Small intestine (tissue), 7 donors: Measurements from ENCODE around the gene STOML2. TPM values are rescaled to one million over a fixed set of nuclear protein-coding genes. Genes with fewer than 3 reads are reported as not detected.

Experiments used
- DNase-seq, 2 donors: peaks; one replicate each; pipeline versions ENCODE4 v3.0.0 to v3.0.0-alpha.2; 2013
- FAIRE-seq: peaks from 2 replicates; lab custom pipeline; 2012; peaks lifted over from hg19 to GRCh38; lab: Jason Lieb, UNC
- H3K27ac ChIP-seq, 3 donors: one replicate each; pipeline ENCODE4 v1.5.1; 2013; ENCODE audit warnings: low read length in 2 of 3, mild to moderate bottlenecking in 2 of 3, control low read depth in 1 of 3, inconsistent platforms in 1 of 3, low read depth in 1 of 3, moderate library complexity in 1 of 3
- H3K27me3 ChIP-seq, 3 donors: one replicate each; pipeline ENCODE4 v1.6.1; 2013; ENCODE audit warnings: low read length in 3 of 3, inconsistent platforms in 1 of 3; ENCODE audit not compliant: control insufficient read depth in 3 of 3, insufficient read depth in 3 of 3
- H3K36me3 ChIP-seq, 3 donors: one replicate each; pipeline ENCODE4 v1.6.1; 2013; ENCODE audit warnings: low read length in 3 of 3, inconsistent platforms in 1 of 3, low read depth in 1 of 3, mild to moderate bottlenecking in 1 of 3, moderate library complexity in 1 of 3; ENCODE audit not compliant: control insufficient read depth in 3 of 3, insufficient read depth in 2 of 3
- H3K4me1 ChIP-seq, 3 donors: one replicate each; pipeline ENCODE4 v1.6.1; 2013; ENCODE audit warnings: low read length in 2 of 3, inconsistent platforms in 1 of 3, low read depth in 1 of 3, mild to moderate bottlenecking in 1 of 3, moderate library complexity in 1 of 3; ENCODE audit not compliant: control insufficient read depth in 3 of 3, insufficient read depth in 2 of 3
- H3K4me3 ChIP-seq, 3 donors: one replicate each; pipeline ENCODE4 v1.5.1; 2013; ENCODE audit warnings: low read length in 3 of 3, control low read depth in 1 of 3, inconsistent platforms in 1 of 3, low read depth in 1 of 3, mild to moderate bottlenecking in 1 of 3, moderate library complexity in 1 of 3
- H3K9me3 ChIP-seq, 2 donors: one replicate each; pipeline ENCODE4 v1.6.1; 2013; ENCODE audit warnings: low read depth in 1 of 2, low read length in 1 of 2; ENCODE audit not compliant: control insufficient read depth in 2 of 2, insufficient read depth in 1 of 2
- WGBS, 3 donors: extraction: QIAGEN DNeasy Blood & Tissue Kit; methylation state at CpG; one replicate each; pipeline ENCODE4 v1.1.7; 2013; 5-methylcytosine and 5-hydroxymethylcytosine counted together
- polyA plus RNA-seq, 4 donors: library from polyadenylated mRNA; stranded (reverse) in 3 of 4; unstranded in 1 of 4; fragments of 200-250 nt in 3 of 4; fragments of 120-200 nt in 1 of 4; gene quantifications; one replicate each; pipeline versions ENCODE4 v1.2.1 to v1.2.3, GENCODE V29; 2013
- donor health status: healthy with polysubstance abuse.
- donor health status: control.
- donor health status: control.
- donor health status: Bipolar disorder and iron deficiency.
- donor health status: healthy.

The STOML2 gene
- polyA plus RNA-seq, 4 donors = 123 to 160 (median 129) TPM

DNA sequence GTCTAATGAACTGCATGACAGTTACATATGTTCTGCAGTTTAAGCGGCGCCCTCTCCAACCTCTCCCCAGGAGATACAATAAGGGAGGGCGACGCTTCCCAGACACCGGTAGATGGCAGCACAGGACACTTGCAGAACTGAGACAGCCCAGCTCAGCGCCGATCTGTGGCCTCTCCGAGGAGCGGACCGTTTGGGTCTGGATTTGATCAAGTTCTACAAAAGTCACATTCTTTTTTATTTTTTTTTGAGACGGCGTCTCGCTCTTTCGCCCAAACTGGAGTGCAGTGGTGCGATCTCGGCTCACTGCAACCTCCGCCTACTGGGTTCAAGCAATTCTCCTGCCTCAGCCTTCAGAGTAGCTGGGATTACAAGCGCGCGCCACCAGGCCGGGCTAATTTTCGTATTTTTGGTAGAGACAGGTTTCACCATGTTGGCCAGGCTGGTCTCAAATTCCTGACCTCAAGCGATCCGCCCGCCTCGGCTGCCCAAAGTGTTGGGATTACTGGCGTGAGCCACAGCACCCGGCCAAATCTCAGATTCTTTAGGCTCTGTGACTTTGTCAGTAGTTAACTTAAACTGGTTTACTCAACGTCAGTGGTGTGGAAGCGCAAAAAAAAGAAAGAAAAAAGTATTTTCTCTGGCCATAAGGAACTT, 14.1 kb upstream of the STOML2 start:
- FAIRE-seq (no peak), DNase-seq (peak; percentile 94 to 96)
- peak overlapping the region in 2 of 3 donors; percentile 52 to 73 for H3K4me3 ChIP-seq
- WGBS, 3 donors = 25 to 33% (median 32%) methylated on average over 30 of the region's 30 CpGs
- H3K27ac ChIP-seq = peak overlapping the region in 2 of 3 donors; percentile 86 to 92
- H3K9me3 ChIP-seq = no peaks in the 10 kb centered on the region
- H3K4me1 ChIP-seq = peaks cover 5 to 35% (median 13%) of the 10 kb centered on the region in 3 donors
- no peaks in the 10 kb centered on the region for H3K36me3 ChIP-seq
- no peaks in the 10 kb centered on the region for H3K27me3 ChIP-seq

DNA sequence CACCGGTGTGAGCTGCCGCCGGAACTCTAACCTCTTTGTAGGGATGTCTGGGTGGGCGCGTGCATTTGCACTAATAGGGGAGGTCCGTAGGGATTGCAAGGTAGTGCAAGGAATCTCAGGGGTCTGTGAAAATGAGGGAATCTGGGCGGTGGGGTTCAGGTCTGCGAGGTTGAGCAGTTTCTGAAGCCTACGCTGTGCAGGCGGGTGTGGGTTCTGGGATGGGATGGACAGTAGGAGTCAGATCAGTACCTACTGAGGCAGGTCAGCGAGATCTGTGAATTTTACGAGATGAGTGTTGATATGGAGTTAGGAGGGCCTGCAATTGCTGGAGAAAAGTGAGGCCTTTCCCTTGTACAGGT, 13.6 kb upstream of the STOML2 start:
- FAIRE-seq (no peak), DNase-seq (no peak)
- Histone ChIP-seq H3K4me3 (peak overlapping the region in 2 of 3 donors; percentile 52 to 73), H3K9me3 (no peaks in the 10 kb centered on the region), H3K27ac (peak overlapping the region; percentile 34 to 92 (median 86)), H3K4me1 (peaks cover 7 to 39% (median 15%) of the 10 kb centered on the region in 3 donors), H3K36me3 (no peaks in the 10 kb centered on the region), H3K27me3 (no peaks in the 10 kb centered on the region)
- 0 to 1% (median 1%) methylated on average over 12 of the region's 12 CpGs for WGBS, 3 donors

DNA sequence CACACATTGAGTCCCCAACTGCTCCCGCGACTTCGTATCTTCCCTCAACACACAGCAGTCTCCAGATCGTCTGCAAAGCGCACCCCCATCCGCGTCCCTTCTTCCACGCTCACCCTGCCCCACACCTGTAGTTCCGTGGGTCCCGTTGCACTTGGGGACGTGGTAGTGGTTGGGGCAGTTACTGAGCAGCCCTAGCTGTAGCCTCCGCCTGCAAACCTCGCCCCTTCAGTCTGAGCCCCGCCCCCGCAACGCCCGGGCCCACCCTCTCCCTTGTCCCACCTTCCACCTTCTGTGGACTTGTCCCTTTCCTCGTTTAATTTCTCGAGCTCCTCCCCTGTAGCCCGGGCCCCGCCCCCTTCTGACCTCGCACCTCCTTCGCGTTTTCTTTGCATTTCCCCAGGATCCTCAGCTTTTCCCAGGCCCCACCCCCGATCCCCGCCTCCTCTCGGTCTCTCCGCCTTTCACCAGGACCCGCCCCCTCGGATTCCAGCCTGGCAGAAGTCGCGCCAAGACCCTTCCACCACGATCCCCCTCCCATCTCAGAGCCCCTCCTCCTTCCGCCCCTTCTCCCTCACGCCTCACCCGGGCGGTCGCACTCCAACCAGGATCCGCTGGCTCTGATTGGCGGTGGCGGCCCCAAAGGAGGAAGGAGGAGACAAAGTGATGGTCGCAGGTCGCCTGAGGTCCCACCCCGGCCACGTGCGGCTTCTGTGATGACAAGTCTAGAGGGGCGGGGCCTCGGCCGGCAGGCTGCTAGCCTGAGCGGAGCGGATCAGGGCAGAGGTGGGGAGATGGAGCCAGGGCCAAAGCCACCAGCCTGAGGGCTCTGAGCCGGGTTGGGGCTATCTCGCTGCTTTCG, 13.0 kb upstream of the STOML2 start, which contains the start of gene ATOSB:
Gene ATOSB, minus strand, starts transcription at position 183 of the 859 bp plus-strand sequence. CDS start 7,588 bp downstream, outside the sequence.
- Histone ChIP-seq H3K4me1 (peaks cover 7 to 40% (median 16%) of the 10 kb centered on the region in 3 donors), H3K27me3 (no peaks in the 10 kb centered on the region), H3K4me3 (peak within 1 kb of the TSS; percentile 14 to 73 (median 52)), H3K9me3 (no peaks in the 10 kb centered on the region), H3K27ac (peak within 1 kb of the TSS; percentile 83 to 92 (median 86)), H3K36me3 (no peaks in the 10 kb centered on the region)
- WGBS, 3 donors = 0 to 1% (median 0%) methylated on average over 46 to 54 of the region's 54 CpGs
- FAIRE-seq (no peak), DNase-seq (peak; percentile 98)

DNA sequence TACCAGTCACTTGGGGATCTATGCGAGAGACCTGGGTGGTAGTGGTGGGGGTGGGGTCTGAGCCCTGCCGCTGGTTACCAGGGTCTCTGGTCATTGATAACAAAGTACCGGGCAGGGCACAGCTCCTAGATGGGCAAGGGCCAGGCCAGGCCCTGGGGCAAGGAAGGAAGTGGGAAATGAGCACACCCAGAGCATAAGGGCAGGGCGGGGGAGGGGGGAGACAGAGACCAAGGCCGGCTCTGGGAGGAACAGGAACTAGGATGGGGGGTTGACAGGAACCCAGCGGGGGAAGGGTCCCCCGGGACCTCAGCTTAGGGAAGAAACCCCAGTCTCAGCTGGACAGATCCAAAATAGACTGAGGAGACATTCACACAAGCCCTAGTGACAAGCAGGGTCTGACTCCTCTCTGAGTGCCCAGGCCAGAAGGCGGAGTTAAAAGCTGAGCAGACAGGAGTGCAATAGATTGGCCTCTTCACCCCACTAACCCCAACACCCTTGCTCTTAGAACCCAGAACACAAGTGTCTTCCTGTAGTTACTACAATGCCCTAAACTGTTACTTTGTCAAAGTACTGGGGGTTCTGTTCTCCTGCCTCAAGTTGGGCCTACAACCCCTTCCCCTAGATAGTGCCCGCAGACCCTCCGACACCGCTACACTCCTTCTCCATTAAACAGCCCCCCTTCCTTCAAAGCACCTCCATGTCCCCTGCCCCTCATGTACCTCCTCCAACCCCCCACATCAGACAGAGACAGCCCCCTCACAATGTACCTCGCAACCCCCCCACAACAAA, 12.1 kb upstream of the STOML2 start:
- FAIRE-seq = no peak
- H3K4me1 ChIP-seq = peaks cover 10 to 48% (median 23%) of the 10 kb centered on the region in 3 donors
- 8 to 11% (median 8%) methylated on average over 12 of the region's 12 CpGs for WGBS, 3 donors

DNA sequence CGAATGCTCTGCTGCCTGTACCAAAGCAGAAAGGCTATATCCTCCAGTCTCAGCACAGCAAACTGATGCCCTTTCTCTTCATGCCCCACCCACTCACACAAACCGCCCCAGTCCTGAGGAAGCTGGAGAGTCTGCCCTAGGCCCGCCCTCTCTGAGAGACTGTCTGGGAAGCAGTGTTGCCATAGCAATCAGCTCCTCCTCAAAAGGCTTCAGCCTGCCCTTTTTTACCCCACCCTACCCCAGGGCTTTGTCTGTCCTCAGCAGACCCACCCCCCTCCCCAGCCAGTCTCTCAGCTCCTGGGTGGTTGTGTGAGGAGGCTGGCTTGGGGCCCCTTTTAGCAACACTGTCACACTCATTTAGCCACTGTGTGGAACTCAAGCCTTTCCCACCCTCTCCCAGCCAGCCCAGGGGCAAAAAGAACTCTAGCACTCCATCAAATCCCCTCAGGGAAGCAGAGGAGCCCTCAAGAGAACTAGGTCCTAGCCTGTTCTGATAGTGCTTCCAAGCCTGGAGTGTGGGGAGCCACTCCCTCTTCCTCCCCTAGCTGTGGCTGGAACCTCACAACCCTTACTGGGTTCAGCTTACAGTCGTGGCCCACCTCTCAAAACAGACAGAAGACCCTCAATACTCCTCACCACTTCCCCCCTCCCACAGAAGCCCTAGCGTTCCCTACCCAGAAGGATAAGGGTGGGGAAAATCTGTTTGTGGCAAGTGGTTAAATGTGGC, 11.3 kb upstream of the STOML2 start:
- FAIRE-seq (no peak), DNase-seq (peak; percentile 78 to 80)
- Histone ChIP-seq H3K4me1 (peaks cover 10 to 48% (median 23%) of the 10 kb centered on the region in 3 donors), H3K27ac (peak overlapping the region; percentile 83 to 92 (median 86)), H3K27me3 (no peaks in the 10 kb centered on the region), H3K4me3 (peak overlapping the region in 2 of 3 donors; percentile 52 to 73), H3K9me3 (no peaks in the 10 kb centered on the region), H3K36me3 (peaks cover 0 to 3% (median 0%) of the 10 kb centered on the region in 3 donors)
- WGBS, 3 donors = 2 to 9% (median 8%) methylated on average over 5 of the region's 5 CpGs

More for the DNA sequence above, 12.1 kb upstream of the STOML2 start:
- Histone ChIP-seq H3K36me3 (peaks cover 0 to 3% (median 0%) of the 10 kb centered on the region in 3 donors), H3K27ac (peak overlapping the region; percentile 83 to 92 (median 86)), H3K4me3 (peak overlapping the region; percentile 14 to 73 (median 52)), H3K27me3 (no peaks in the 10 kb centered on the region), H3K9me3 (no peaks in the 10 kb centered on the region)
- DNase-seq = peak; percentile 65 to 74

DNA sequence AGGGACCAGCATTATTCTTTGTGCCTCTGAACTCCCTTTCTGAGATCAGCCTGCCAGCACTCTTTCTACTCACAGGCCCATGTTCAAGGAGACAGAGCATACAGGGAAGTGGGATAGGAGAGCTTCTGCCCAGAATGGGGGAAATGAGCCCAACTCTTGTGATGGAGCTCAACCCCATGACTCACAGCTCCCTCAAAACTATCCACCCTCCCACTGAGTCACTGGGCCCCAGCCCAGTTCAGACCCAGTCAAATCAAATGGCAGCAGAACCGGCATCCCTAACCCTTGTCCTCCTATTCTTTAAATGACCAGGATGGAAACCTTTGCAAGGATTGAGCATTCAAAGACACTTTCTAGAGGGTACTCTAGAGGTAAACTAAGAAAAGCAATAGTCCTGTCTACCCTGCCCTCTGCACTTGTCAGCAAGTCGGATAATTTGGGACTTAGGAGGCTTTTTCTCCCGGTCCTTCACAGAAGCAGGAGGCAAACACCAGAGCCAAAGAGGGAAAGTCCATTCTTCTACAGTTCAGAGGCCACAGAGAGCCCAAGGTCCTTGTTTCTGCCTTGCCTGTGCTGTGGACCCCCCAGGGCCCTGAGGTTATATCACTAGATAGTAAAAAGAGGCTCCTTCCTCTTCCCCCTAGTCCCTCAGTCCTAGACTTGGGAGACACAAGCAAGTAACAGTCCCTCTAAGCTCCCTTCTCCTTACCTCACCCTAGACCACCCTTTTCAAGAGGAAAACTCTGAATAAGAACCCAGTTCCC, 9.5 kb upstream of the STOML2 start:
- no peak for FAIRE-seq
- DNase-seq = no peak
- Histone ChIP-seq H3K4me1 (peaks cover 10 to 48% (median 23%) of the 10 kb centered on the region in 3 donors), H3K27ac (peak overlapping the region; percentile 4 to 83 (median 34)), H3K9me3 (no peaks in the 10 kb centered on the region), H3K36me3 (peaks cover 0 to 18% (median under 1%) of the 10 kb centered on the region in 3 donors), H3K27me3 (no peaks in the 10 kb centered on the region), H3K4me3 (no peak overlapping the region)
- 61 to 79% (median 71%) methylated on average over 3 of the region's 3 CpGs for WGBS, 3 donors
